HG02973 (cell line): Measurements from ENCODE around the gene LRRC39.
"Not testable (repeated sequence)": the region's sequence is repeated elsewhere in the genome, so short reads cannot be mapped to it uniquely, and the experiment has no call there.

ENCODE experiments used
- ATAC-seq: cut with Tn5 transposase; IDR thresholded peaks from one replicate; pipeline ENCODE4 v1.9.1; 2021; ENCODE audit warnings: moderate library complexity; ENCODE audit not compliant: unreplicated experiment

LRRC39 gene

GRCh38 chr1:100178091-100178490, at the start of gene LRRC39:
Gene LRRC39, minus strand, starts transcription at chr1:100178256. Its CDS starts 9,740 bp downstream, at chr1:100168516.
- no peak for ATAC-seq

- ATAC-seq = no peak
Observed at GRCh38 chr1:100222428-100222827, 44.4 kb upstream of the LRRC39 start.

GRCh38 chr1:100219883-100220282, 41.8 kb upstream of the LRRC39 start:
- no peak for ATAC-seq

- ATAC-seq = no peak
Observed at GRCh38 chr1:100219457-100219856, 41.4 kb upstream of the LRRC39 start.

GRCh38 chr1:100217834-100218233, 39.8 kb upstream of the LRRC39 start:
- no peak for ATAC-seq

GRCh38 chr1:100215101-100215500, 37.0 kb upstream of the LRRC39 start:
- ATAC-seq = no peak

GRCh38 chr1:100213141-100213540, 35.1 kb upstream of the LRRC39 start:
- ATAC-seq = no peak

- no peak for ATAC-seq
Observed at GRCh38 chr1:100206301-100206700, 28.2 kb upstream of the LRRC39 start.

- not testable (repeated sequence) for ATAC-seq
Observed at GRCh38 chr1:100205593-100205992, 27.5 kb upstream of the LRRC39 start.

GRCh38 chr1:100205103-100205502, 27.0 kb upstream of the LRRC39 start:
- ATAC-seq = not testable (repeated sequence)

GRCh38 chr1:100202703-100203102, 24.6 kb upstream of the LRRC39 start:
- not testable (repeated sequence) for ATAC-seq

GRCh38 chr1:100200060-100200459, 22.0 kb upstream of the LRRC39 start:
- not testable (repeated sequence) for ATAC-seq

GRCh38 chr1:100198596-100198995, 20.5 kb upstream of the LRRC39 start:
- ATAC-seq = no peak

GRCh38 chr1:100188617-100189016, 10.6 kb upstream of the LRRC39 start:
- no peak for ATAC-seq

GRCh38 chr1:100187912-100188311, 9.9 kb upstream of the LRRC39 start:
- no peak for ATAC-seq

- peak; percentile 80 for ATAC-seq
Observed at GRCh38 chr1:100184536-100184935, 6.5 kb upstream of the LRRC39 start.

GRCh38 chr1:100183370-100183769, 5.3 kb upstream of the LRRC39 start:
- ATAC-seq = no peak

GRCh38 chr1:100177295-100178041, 588 bp downstream of the LRRC39 start:
- ATAC-seq = no peak

GRCh38 chr1:100168051-100168450, 10.0 kb downstream of the LRRC39 start:
- no peak for ATAC-seq

- ATAC-seq = no peak
Observed at GRCh38 chr1:100164702-100165101, 13.4 kb downstream of the LRRC39 start.

GRCh38 chr1:100164216-100164615, 13.8 kb downstream of the LRRC39 start:
- no peak for ATAC-seq

- ATAC-seq = no peak
Observed at GRCh38 chr1:100162881-100163280, 15.2 kb downstream of the LRRC39 start.

GRCh38 chr1:100152271-100152670, 25.8 kb downstream of the LRRC39 start:
- ATAC-seq = peak; percentile 72
